H1 (cell line): ENCODE measurements around the gene OMP. TPM values are rescaled to one million over a fixed set of nuclear protein-coding genes. Genes with fewer than 3 reads are reported as not detected.
A peak's percentile ranks its signal among the peaks of the same experiment; 100 is the strongest.

Source experiments
- CTCF ChIA-PET: fragments of 300-600 bp; sonication (Branson Sonifier 250); formaldehyde crosslinking; loops from one replicate; lab custom pipeline; 2021; ENCODE audit not compliant: partially characterized antibody; lab: Charles Lee
- POLR2A ChIA-PET: fragments of 300-600 bp; sonication (Branson Sonifier 250); formaldehyde crosslinking; loops from one replicate; lab custom pipeline; 2021; ENCODE audit warnings: inconsistent platforms; ENCODE audit not compliant: partially characterized antibody; lab: Charles Lee
- DNase-seq, 2 experiments: peaks; one replicate each; pipeline versions ENCODE4 v3.0.0 to v3.0.0-alpha.2; 2010 to 2022; ENCODE audit warnings: low spot score in 2 of 2, low read depth in 1 of 2, mixed read lengths in 1 of 2
- FAIRE-seq: peaks from 2 replicates; lab custom pipeline; 2011; peaks lifted over from hg19 to GRCh38; lab: Jason Lieb, UNC
- H2AFZ ChIP-seq: 2 replicates; pipeline ENCODE4 v1.8.1; 2012; ENCODE audit warnings: low read length, inconsistent platforms
- H2AK5ac ChIP-seq: 2 replicates; pipeline ENCODE4 v1.6.1; 2013; ENCODE audit warnings: low read depth, low read length
- H2BK120ac ChIP-seq: replicated peaks from 2 replicates; pipeline ENCODE3; 2013; ENCODE audit warnings: low read depth, low read length, inconsistent platforms
- H2BK12ac ChIP-seq: 2 replicates; pipeline ENCODE4 v1.6.1; 2013; ENCODE audit warnings: low read depth, low read length
- H2BK15ac ChIP-seq: 2 replicates; pipeline ENCODE4 v1.6.1; 2013; ENCODE audit warnings: low read length
- H2BK20ac ChIP-seq: 2 replicates; pipeline ENCODE4 v1.6.1; 2013; ENCODE audit warnings: low read length
- H2BK5ac ChIP-seq: 2 replicates; pipeline ENCODE4 v1.6.1; 2013; ENCODE audit warnings: low read depth, low read length
- H3K14ac ChIP-seq: 2 replicates; pipeline ENCODE4 v1.6.1; 2013; ENCODE audit warnings: inconsistent platforms; ENCODE audit not compliant: insufficient read length
- H3K18ac ChIP-seq: 2 replicates; pipeline ENCODE4 v1.6.1; 2013; ENCODE audit warnings: low read length; ENCODE audit errors: extremely low read depth
- H3K23ac ChIP-seq: 2 replicates; pipeline ENCODE4 v1.6.1; 2013; ENCODE audit warnings: inconsistent platforms; ENCODE audit not compliant: insufficient read length
- H3K23me2 ChIP-seq: 2 replicates; pipeline ENCODE4 v1.6.1; 2013; ENCODE audit warnings: low read depth, low read length
- H3K27ac ChIP-seq: 2 replicates; pipeline ENCODE4 v1.6.1; 2011; ENCODE audit warnings: low read depth, low read length, inconsistent platforms
- H3K27me3 ChIP-seq, 4 experiments: replicated peaks in 1 of 4; 1 replicate in 1 of 4; 2 replicates in 3 of 4; pipeline versions ENCODE4 v1.6.1 to v1.8.1; 2011 to 2013; ENCODE audit warnings: low read length in 3 of 4, mild to moderate bottlenecking in 3 of 4, inconsistent platforms in 2 of 4, mixed read lengths in 2 of 4, moderate library complexity in 1 of 4; ENCODE audit not compliant: control insufficient read depth in 3 of 4, insufficient read depth in 3 of 4; ENCODE audit errors: extremely low read depth in 1 of 4
- H3K36me3 ChIP-seq, 4 experiments: 2 replicates each; pipeline versions ENCODE4 v1.6.1 to v1.8.1; 2011 to 2013; ENCODE audit warnings: mild to moderate bottlenecking in 4 of 4, low read length in 3 of 4, moderate library complexity in 2 of 4, control low read depth in 1 of 4, inconsistent platforms in 1 of 4; ENCODE audit not compliant: insufficient read depth in 4 of 4, control insufficient read depth in 2 of 4
- H3K4ac ChIP-seq: replicated peaks from 2 replicates; pipeline ENCODE3; 2013; ENCODE audit warnings: low read length, low read depth, mixed read lengths, inconsistent platforms; ENCODE audit not compliant: insufficient read length
- H3K4me1 ChIP-seq, 4 experiments: replicated peaks in 1 of 4; 1 replicate in 1 of 4; 2 replicates in 3 of 4; pipeline versions ENCODE4 v1.6.1 to v1.8.1; 2011 to 2013; ENCODE audit warnings: low read length in 3 of 4, inconsistent platforms in 2 of 4, mixed read lengths in 1 of 4; ENCODE audit not compliant: insufficient read depth in 4 of 4, control insufficient read depth in 3 of 4
- H3K4me2 ChIP-seq, 2 experiments: 2 replicates each; pipeline versions ENCODE4 v1.6.1 to v1.8.1; 2011 to 2013; ENCODE audit warnings: low read depth in 2 of 2, low read length in 2 of 2, control low read depth in 1 of 2, inconsistent platforms in 1 of 2, mild to moderate bottlenecking in 1 of 2; ENCODE audit not compliant: insufficient read depth in 1 of 2
- H3K4me3 ChIP-seq, 4 experiments: fragments of 200-600, 300-600 bp in 1 of 4; sonication (generic), shearing (Covaris generic), sonication (Bioruptor Twin) in 1 of 4; 2 replicates each; pipeline versions ENCODE4 v1.5.1 to v1.8.1; 2011 to 2016; ENCODE audit warnings: low read length in 4 of 4, low read depth in 3 of 4, control low read depth in 2 of 4, inconsistent platforms in 2 of 4, mild to moderate bottlenecking in 2 of 4, mixed read lengths in 1 of 4, moderate library complexity in 1 of 4; ENCODE audit not compliant: insufficient read depth in 2 of 4; ENCODE audit errors: extremely low read depth in 1 of 4
- H3K56ac ChIP-seq: replicated peaks from 2 replicates; pipeline ENCODE3; 2013; ENCODE audit warnings: low read depth, mild to moderate bottlenecking, mixed read lengths, low read length, inconsistent platforms; ENCODE audit not compliant: insufficient read length
- H3K79me1 ChIP-seq: 2 replicates; pipeline ENCODE4 v1.6.1; 2013; ENCODE audit warnings: low read depth, low read length, control low read depth
- H3K79me2 ChIP-seq, 2 experiments: 2 replicates each; pipeline versions ENCODE4 v1.6.1 to v1.8.1; 2012 to 2013; ENCODE audit warnings: low read length in 2 of 2, mild to moderate bottlenecking in 2 of 2, inconsistent platforms in 1 of 2; ENCODE audit not compliant: insufficient read depth in 2 of 2, control insufficient read depth in 1 of 2
- H3K9ac ChIP-seq, 4 experiments: replicated peaks in 1 of 4; 1 replicate in 1 of 4; 2 replicates in 3 of 4; pipeline versions ENCODE4 v1.6.1 to v1.8.1; 2011 to 2013; ENCODE audit warnings: low read depth in 3 of 4, low read length in 3 of 4, control low read depth in 2 of 4, mild to moderate bottlenecking in 2 of 4, moderate library complexity in 2 of 4, inconsistent platforms in 1 of 4; ENCODE audit errors: extremely low read depth in 1 of 4
- H3K9me3 ChIP-seq, 2 experiments: 2 replicates each; pipeline versions ENCODE4 v1.6.1 to v1.8.1; 2012 to 2013; ENCODE audit warnings: mild to moderate bottlenecking in 2 of 2, moderate library complexity in 2 of 2, control low read depth in 1 of 2, inconsistent platforms in 1 of 2, low read depth in 1 of 2, low read length in 1 of 2, mixed read lengths in 1 of 2; ENCODE audit not compliant: insufficient read depth in 2 of 2
- H4K20me1 ChIP-seq, 2 experiments: replicated peaks in 1 of 2; 2 replicates each; pipeline versions ENCODE3 to v1.8.1; 2011 to 2013; ENCODE audit warnings: inconsistent platforms in 2 of 2, low read length in 2 of 2, mild to moderate bottlenecking in 1 of 2; ENCODE audit not compliant: insufficient read depth in 2 of 2, control insufficient read depth in 1 of 2
- H4K5ac ChIP-seq: 2 replicates; pipeline ENCODE4 v1.6.1; 2013; ENCODE audit warnings: low read length, low read depth, mixed read lengths, inconsistent platforms; ENCODE audit not compliant: insufficient read length
- H4K8ac ChIP-seq: 2 replicates; pipeline ENCODE4 v1.8.0; 2013; ENCODE audit warnings: mild to moderate bottlenecking, moderate library complexity, low read length, inconsistent platforms; ENCODE audit not compliant: insufficient read depth; ENCODE audit errors: extremely low read depth
- H4K91ac ChIP-seq: replicated peaks from 2 replicates; pipeline ENCODE3; 2013; ENCODE audit warnings: low read length, mixed read lengths, inconsistent platforms; ENCODE audit not compliant: insufficient read length
- CREB1 ChIP-seq: IDR thresholded peaks from 2 replicates; pipeline ENCODE4 v1.6.1; 2012; ENCODE audit warnings: inconsistent platforms
- RAD21 ChIP-seq, 2 experiments: IDR thresholded peaks in 1 of 2; conservative IDR thresholded peaks in 1 of 2; 2 replicates each; pipeline ENCODE4 v1.6.1; 2011; ENCODE audit warnings: low read depth in 2 of 2, low read length in 2 of 2, improper control_type of control experiment in 1 of 2, inconsistent platforms in 1 of 2, mild to moderate bottlenecking in 1 of 2, moderate library complexity in 1 of 2
- YY1 ChIP-seq: IDR thresholded peaks from 2 replicates; pipeline ENCODE4 v1.6.1; 2011; ENCODE audit warnings: low read depth, mild to moderate bottlenecking, low read length
- WGBS, 2 experiments: shearing (Covaris generic) in 1 of 2; methylation state at CpG; one replicate each; pipeline versions ENCODE4 v1.1.6 to v1.1.7; 2013 to 2015; ENCODE audit warnings: low lambda C conversion rate in 2 of 2, mixed read lengths in 2 of 2, inconsistent platforms in 1 of 2, low coverage in 1 of 2, missing lambda C conversion rate in 1 of 2; ENCODE audit not compliant: insufficient replicate concordance in 2 of 2, insufficient coverage in 1 of 2, insufficient read length in 1 of 2; ENCODE audit errors: extremely low coverage in 1 of 2, missing lambda C conversion rate in 1 of 2; 5-methylcytosine and 5-hydroxymethylcytosine counted together
- polyA plus RNA-seq, 7 experiments: library from polyadenylated mRNA; depleted of rRNA in 3 of 7; stranded (reverse) in 5 of 7; unstranded in 2 of 7; fragments of >200 nt in 5 of 7; fragments of 200-250 nt in 2 of 7; gene quantifications; 1 replicate in 5 of 7; 2 replicates in 1 of 7; 4 replicates in 1 of 7; pipeline versions ENCODE4 v1.2.1 to v1.2.3, GENCODE V29; 2011 to 2013; ENCODE audit warnings: missing spikeins in 2 of 7, mixed read lengths in 2 of 7
- total RNA-seq: library from RNA; stranded (reverse); fragmentation: NEBNext Ultra II Directional; extraction: Animal tissue kit (Norgen Biotek cat#: 25700); gene quantifications from 2 replicates; pipeline ENCODE4 v1.2.1, GENCODE V29; 2021
- TF ChIP-seq, protein P1 (sequence below), 3 experiments: IDR thresholded peaks; 1 replicate in 2 of 3; 2 replicates in 1 of 3; pipeline versions ENCODE4 v1.5.1 to v1.6.1; 2011; ENCODE audit warnings: low read length in 3 of 3, mild to moderate bottlenecking in 3 of 3, inconsistent platforms in 2 of 3, low read depth in 1 of 3, moderate library complexity in 1 of 3; ENCODE audit not compliant: insufficient read depth in 1 of 3; ENCODE audit errors: control extremely low read depth in 1 of 3

The OMP gene
- total and polyA plus RNA-seq, 2 of the 8 experiments (the other 6 are each of a cell fraction or from before 2014, with no cell fraction given): not detected

DNA sequence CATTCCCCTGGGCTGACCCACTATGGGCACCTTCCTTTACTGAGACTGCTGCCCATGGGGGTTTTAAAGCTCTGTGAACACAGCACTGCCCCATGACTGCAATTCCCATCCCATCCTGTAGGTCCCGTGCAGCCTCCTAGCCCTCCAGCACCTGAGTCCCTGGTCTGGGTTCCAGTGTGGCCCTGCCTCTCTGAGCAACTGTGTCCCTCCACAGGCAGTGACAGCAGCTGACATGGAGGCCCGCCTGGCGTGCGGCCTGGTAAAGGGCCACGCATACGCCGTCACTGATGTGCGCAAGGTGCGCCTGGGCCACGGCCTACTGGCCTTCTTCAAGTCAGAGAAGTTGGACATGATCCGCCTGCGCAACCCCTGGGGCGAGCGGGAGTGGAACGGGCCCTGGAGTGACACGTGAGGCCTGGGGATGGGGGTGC lies 12.6 kb downstream of the OMP start:
- peak overlapping the region; percentile 44; the same call in 1 of the 2 replicates for H2BK5ac ChIP-seq
- no peak overlapping the region for H4K5ac ChIP-seq
- H3K79me2 ChIP-seq: no peaks in the 10 kb centered on the region
- no peak overlapping the region for H3K14ac ChIP-seq
- H3K4ac ChIP-seq: no peak overlapping the region
- no peak overlapping the region for H2AK5ac ChIP-seq
- no peak overlapping the region for H3K4me3 ChIP-seq
- peak; percentile 28 for FAIRE-seq
- no peak overlapping the region for H2AFZ ChIP-seq
- H2BK12ac ChIP-seq: no peak overlapping the region
- no peak overlapping the region for H2BK15ac ChIP-seq
- H3K4me1 ChIP-seq: peaks cover 0 to 3% (median 1%) of the 10 kb centered on the region in 4 experiments; a peak in 3 of 7 replicates
- no peak overlapping the region for H3K4me2 ChIP-seq
- no peaks in the 10 kb centered on the region for H3K36me3 ChIP-seq
- no peaks in the 10 kb centered on the region for H3K9me3 ChIP-seq
- no peak overlapping the region for H3K27ac ChIP-seq
- ChIA-PET POLR2A (interaction anchor here (0.9 kb wide), 1 partner anchor 11 kb away, joined by 3 read pairs; no protein-coding TSS in a partner anchor), CTCF (interaction anchor here (0.6 to 19.1 kb wide), 24 partner anchors 11 to 433 kb away, joined by 3 to 297 read pairs (median 6); partner anchors contain the start of genes MYO7A and OMP)
- H3K9ac ChIP-seq: no peak overlapping the region
- no peak overlapping the region for H3K56ac ChIP-seq
- H4K91ac ChIP-seq: no peak overlapping the region
- DNase-seq: no peak
- H3K18ac ChIP-seq: no peak overlapping the region
- no peak overlapping the region for H2BK120ac ChIP-seq
- H3K23ac ChIP-seq: no peak overlapping the region
- H3K79me1 ChIP-seq: no peaks in the 10 kb centered on the region
- H2BK20ac ChIP-seq: no peak overlapping the region
- peak in 1 of 2 experiments; percentile 35; a peak in 2 of 4 replicates for TF ChIP-seq RAD21 (IDR thresholded peaks at IDR 0.05 in 1 of 2, conservative IDR thresholded peaks at IDR 0.05 in 1 of 2; ENCODE audit: low read depth in 2 of 2, low read length in 2 of 2)
- TF ChIP-seq, protein P1, sequence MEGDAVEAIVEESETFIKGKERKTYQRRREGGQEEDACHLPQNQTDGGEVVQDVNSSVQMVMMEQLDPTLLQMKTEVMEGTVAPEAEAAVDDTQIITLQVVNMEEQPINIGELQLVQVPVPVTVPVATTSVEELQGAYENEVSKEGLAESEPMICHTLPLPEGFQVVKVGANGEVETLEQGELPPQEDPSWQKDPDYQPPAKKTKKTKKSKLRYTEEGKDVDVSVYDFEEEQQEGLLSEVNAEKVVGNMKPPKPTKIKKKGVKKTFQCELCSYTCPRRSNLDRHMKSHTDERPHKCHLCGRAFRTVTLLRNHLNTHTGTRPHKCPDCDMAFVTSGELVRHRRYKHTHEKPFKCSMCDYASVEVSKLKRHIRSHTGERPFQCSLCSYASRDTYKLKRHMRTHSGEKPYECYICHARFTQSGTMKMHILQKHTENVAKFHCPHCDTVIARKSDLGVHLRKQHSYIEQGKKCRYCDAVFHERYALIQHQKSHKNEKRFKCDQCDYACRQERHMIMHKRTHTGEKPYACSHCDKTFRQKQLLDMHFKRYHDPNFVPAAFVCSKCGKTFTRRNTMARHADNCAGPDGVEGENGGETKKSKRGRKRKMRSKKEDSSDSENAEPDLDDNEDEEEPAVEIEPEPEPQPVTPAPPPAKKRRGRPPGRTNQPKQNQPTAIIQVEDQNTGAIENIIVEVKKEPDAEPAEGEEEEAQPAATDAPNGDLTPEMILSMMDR (IDR thresholded peaks at IDR 0.05; ENCODE audit: control extremely low read depth in 1 of 3, insufficient read depth in 1 of 3, low read depth in 1 of 3, low read length in 3 of 3): peak; percentile 50 to 63 (median 55)
- no peak for TF ChIP-seq YY1
- 0 out of 2 replicates have a peak, but pooled peaks have one; percentile 12 for TF ChIP-seq CREB1
- WGBS, 2 experiments: 97% methylated on average over 16 of the region's 16 CpGs; no CpG with 5 or more reads in 1 of the 2 experiments
- no peaks in the 10 kb centered on the region for H4K20me1 ChIP-seq
- no peaks in the 10 kb centered on the region for H3K23me2 ChIP-seq
- 0 out of 2 replicates have a peak overlapping the region, but pooled peaks have one; percentile 16 for H4K8ac ChIP-seq
- H3K27me3 ChIP-seq: no peaks in the 10 kb centered on the region
